Colonic mucosa (tissue), 4 donors: Measurements from ENCODE around the gene EIF4E1B. TPM values are rescaled to one million over a fixed set of nuclear protein-coding genes. Genes with fewer than 3 reads are reported as not detected.

Experiments
- DNase-seq: peaks from one replicate; pipeline ENCODE4 v3.0.0-alpha.2; 2020
- H3K27ac ChIP-seq: fragments of 200-600 bp; one replicate; pipeline ENCODE4 v1.8.0; 2021
- H3K27me3 ChIP-seq: fragments of 200-600 bp; one replicate; pipeline ENCODE4 v1.8.0; 2021
- H3K36me3 ChIP-seq: fragments of 200-600 bp; one replicate; pipeline ENCODE4 v1.8.0; 2021
- H3K4me1 ChIP-seq: fragments of 200-600 bp; one replicate; pipeline ENCODE4 v1.8.0; 2021; ENCODE audit warnings: mild to moderate bottlenecking
- H3K4me3 ChIP-seq: fragments of 200-600 bp; one replicate; pipeline ENCODE4 v1.8.0; 2021
- H3K9ac ChIP-seq, 2 donors: one replicate each; pipeline ENCODE4 v1.7.0; 2013; ENCODE audit warnings: control low read depth in 2 of 2, low read depth in 2 of 2, low read length in 2 of 2
- H3K9me3 ChIP-seq: fragments of 200-600 bp; one replicate; pipeline ENCODE4 v1.8.0; 2021
- CTCF ChIP-seq: fragments of 200-600 bp; IDR thresholded peaks from one replicate; pipeline ENCODE4 v1.8.0; 2022; ENCODE audit warnings: antibody characterized with exemption, mild to moderate bottlenecking
- intact Hi-C: fragments of 100-400 bp; cut with DNase I; formaldehyde crosslinking; loops from one replicate; pipeline ENCODE4 v1.14.1; 2022
- total RNA-seq, 2 donors: library from RNA; stranded (reverse); fragmentation: NEBNext Ultra II Directional in 1 of 2; extraction: Animal tissue kit (Norgen Biotek cat#: 25700) in 1 of 2; gene quantifications; one replicate each; pipeline ENCODE4 v1.2.1, GENCODE V29; 2021
- donor health status: healthy.
- donor health status: DM: no; HTN: no; CAD: no.
- donor health status: DM: no; HTN: no; CAD: no.

Gene EIF4E1B
- total RNA-seq, 2 donors from 2014 or later: not detected

GRCh38 chr5:176601901-176602482 lies 28.5 kb upstream of the EIF4E1B start:
- H3K27me3 ChIP-seq: no peaks in the 10 kb centered on the region
- no peak overlapping the region for H3K9ac ChIP-seq
- H3K27ac ChIP-seq: no peak overlapping the region
- H3K9me3 ChIP-seq: no peaks in the 10 kb centered on the region
- TF ChIP-seq CTCF: no peak
- no peaks in the 10 kb centered on the region for H3K4me1 ChIP-seq
- intact Hi-C loops: no loop called here
- no peak overlapping the region for H3K4me3 ChIP-seq
- no peaks in the 10 kb centered on the region for H3K36me3 ChIP-seq
- DNase-seq: no peak

- no peaks in the 10 kb centered on the region for H3K27me3 ChIP-seq
- H3K4me3 ChIP-seq: no peak overlapping the region
- H3K4me1 ChIP-seq: no peaks in the 10 kb centered on the region
- H3K9ac ChIP-seq: no peak overlapping the region
- H3K9me3 ChIP-seq: no peaks in the 10 kb centered on the region
- H3K36me3 ChIP-seq: no peaks in the 10 kb centered on the region
- no peak for TF ChIP-seq CTCF
- DNase-seq: no peak
- intact Hi-C loops: no loop called here
- no peak overlapping the region for H3K27ac ChIP-seq
These were observed 27.4 kb upstream of the EIF4E1B start for GRCh38 chr5:176603091-176603490.

- no peak for DNase-seq
- Histone ChIP-seq H3K4me3 (no peak overlapping the region), H3K4me1 (no peaks in the 10 kb centered on the region), H3K27ac (no peak overlapping the region), H3K9me3 (no peaks in the 10 kb centered on the region), H3K36me3 (no peaks in the 10 kb centered on the region), H3K9ac (no peak overlapping the region), H3K27me3 (peaks cover 4% of the 10 kb centered on the region)
- TF ChIP-seq CTCF: no peak
- intact Hi-C loops: loop anchor here (5.0 kb wide), 1 partner anchor 41 kb away; the partner anchor contains the start of gene TSPAN17
These were observed 24.4 kb upstream of the EIF4E1B start for GRCh38 chr5:176606032-176606431.

- peaks cover 5% of the 10 kb centered on the region for H3K27me3 ChIP-seq
- intact Hi-C loops: loop anchor here (5.0 kb wide), 1 partner anchor 40 kb away; the partner anchor contains the start of gene TSPAN17
- TF ChIP-seq CTCF: no peak
These were observed 23.6 kb upstream of the EIF4E1B start for GRCh38 chr5:176606875-176607274.

GRCh38 chr5:176608142-176608705 lies 22.3 kb upstream of the EIF4E1B start:
- Histone ChIP-seq H3K9me3 (no peaks in the 10 kb centered on the region), H3K9ac (no peak overlapping the region), H3K4me1 (no peaks in the 10 kb centered on the region), H3K27me3 (peaks cover 5% of the 10 kb centered on the region), H3K27ac (no peak overlapping the region), H3K36me3 (no peaks in the 10 kb centered on the region), H3K4me3 (no peak overlapping the region)
- no peak for TF ChIP-seq CTCF
- DNase-seq: no peak
- intact Hi-C loops: loop anchor here (5.0 kb wide), 1 partner anchor 39 kb away; the partner anchor contains the start of gene TSPAN17

More at GRCh38 chr5:176606875-176607274, 23.6 kb upstream of the EIF4E1B start:
- no peaks in the 10 kb centered on the region for H3K36me3 ChIP-seq
- no peak overlapping the region for H3K9ac ChIP-seq
- DNase-seq: no peak
- no peaks in the 10 kb centered on the region for H3K9me3 ChIP-seq
- H3K4me3 ChIP-seq: no peak overlapping the region
- no peak overlapping the region for H3K27ac ChIP-seq
- no peaks in the 10 kb centered on the region for H3K4me1 ChIP-seq
